ENCODE measurements around the gene EMILIN1. TPM values are rescaled to one million over a fixed set of nuclear protein-coding genes. Genes with fewer than 3 reads are reported as not detected.
A peak's percentile ranks its signal among the peaks of the same experiment; 100 is the strongest.

The EMILIN1 gene
- 81.3 and 153 TPM in 2 replicates for total RNA-seq (ENCODE audit: low replicate concordance)

DNA sequence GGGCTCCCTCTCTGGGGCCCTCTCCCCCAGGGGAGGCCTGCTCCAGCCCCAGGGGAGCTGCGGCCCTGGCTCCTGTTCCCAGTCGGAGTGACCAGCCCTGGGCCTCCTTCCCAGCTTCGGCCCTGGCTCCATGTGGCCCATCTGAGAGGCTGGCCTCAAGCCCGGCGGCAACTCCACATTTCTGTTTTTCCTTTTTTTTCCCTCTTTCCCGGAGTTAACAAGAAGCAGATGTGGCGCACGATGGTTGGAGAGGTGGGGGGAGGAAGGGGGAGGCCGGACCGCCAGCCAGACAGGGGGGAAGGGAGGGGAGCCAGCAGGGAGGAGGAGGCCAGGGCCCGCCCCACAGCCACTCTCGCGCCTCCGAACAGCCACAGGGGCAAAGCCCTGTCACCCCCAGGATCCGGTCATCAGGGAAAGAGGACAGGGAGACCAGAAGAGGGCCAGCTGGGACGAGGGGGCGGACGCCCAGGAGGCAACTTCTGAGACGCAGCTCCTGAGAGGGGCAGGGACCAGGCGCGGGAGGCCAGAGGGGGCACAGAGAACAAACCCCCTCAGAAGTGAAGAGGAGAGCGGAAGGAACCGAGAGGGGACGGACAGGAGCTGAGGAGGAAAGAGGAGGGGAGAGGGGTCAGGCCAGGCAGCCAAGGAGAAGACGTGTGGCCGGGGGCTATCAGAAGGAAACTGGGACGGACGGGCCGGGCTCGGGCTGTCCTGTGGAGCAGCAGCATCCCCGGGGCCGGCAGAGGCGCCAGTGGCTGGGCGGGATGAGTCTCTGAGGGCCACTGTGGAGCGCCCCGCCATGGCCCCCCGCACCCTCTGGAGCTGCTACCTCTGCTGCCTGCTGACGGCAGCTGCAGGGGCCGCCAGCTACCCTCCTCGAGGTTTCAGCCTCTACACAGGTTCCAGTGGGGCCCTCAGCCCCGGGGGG lies at the start of gene EMILIN1:
Gene EMILIN1, plus strand, starts transcription at position 349 of the 928 bp plus-strand sequence. Its CDS starts 451 bp downstream, at position 800.
- DNase-seq (ENCODE audit: low read depth): peak; percentile 97
- H3K4me3 ChIP-seq (ENCODE audit: low read depth, low read length): peak within 1 kb of the TSS; percentile 94
- peak; percentile 30 for TF ChIP-seq CTCF (IDR thresholded peaks at IDR 0.05; ENCODE audit: insufficient read depth, low read length)

- no peak for DNase-seq (ENCODE audit: low read depth)
- no peak overlapping the region for H3K4me3 ChIP-seq (ENCODE audit: low read depth, low read length)
- TF ChIP-seq CTCF (IDR thresholded peaks at IDR 0.05; ENCODE audit: insufficient read depth, low read length): no peak
These were observed 49.4 kb upstream of the EMILIN1 start for GRCh38 chr2:27029051-27029450.

DNA sequence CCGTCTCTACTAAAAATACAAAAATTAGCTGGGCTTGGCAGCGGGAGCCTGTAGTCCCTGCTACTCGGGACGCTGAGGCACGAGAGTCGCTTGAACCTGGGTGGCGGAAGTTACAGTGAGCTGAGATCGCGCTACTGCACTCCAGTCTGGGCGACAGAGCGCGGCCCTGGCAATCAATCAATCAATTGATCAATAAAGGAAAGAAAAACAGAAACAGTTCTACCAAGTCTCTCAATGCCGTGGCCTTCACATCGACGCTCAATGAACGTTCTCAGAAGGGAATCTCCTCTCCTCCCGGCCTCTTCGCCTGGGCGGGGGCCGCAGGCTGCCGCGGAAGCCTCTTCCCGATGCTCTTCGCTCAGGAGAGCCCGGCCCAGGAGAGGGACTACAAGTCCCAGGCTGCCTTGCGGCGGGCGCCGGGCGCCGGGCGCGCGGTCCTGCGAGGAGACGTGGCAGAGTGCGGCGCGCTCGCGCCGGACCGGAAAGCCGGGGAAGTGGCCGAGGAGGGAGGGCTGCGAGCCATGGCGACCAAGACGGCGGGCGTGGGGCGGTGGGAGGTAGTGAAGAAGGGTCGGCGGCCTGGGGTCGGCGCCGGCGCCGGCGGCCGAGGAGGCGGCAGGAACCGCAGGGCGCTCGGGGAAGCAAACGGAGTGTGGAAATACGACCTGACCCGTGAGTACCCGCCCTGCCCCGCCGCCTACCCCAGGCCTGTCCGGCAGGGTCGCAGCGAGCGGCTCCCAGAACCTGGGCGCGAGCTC lies 45.7 kb upstream of the EMILIN1 start, which contains the start of gene TMEM214:
Gene TMEM214, plus strand, starts transcription at position 471 of the 758 bp plus-strand sequence. Its CDS starts 51 bp downstream, at position 522.
- TF ChIP-seq CTCF (IDR thresholded peaks at IDR 0.05; ENCODE audit: insufficient read depth, low read length): peak; percentile 27

GRCh38 chr2:27033253-27033852 lies 45.1 kb upstream of the EMILIN1 start:
- no peak for DNase-seq (ENCODE audit: low read depth)
- H3K4me3 ChIP-seq (ENCODE audit: low read depth, low read length): peak overlapping the region; percentile 74
- no peak for TF ChIP-seq CTCF (IDR thresholded peaks at IDR 0.05; ENCODE audit: insufficient read depth, low read length)

More for the DNA sequence above, 45.7 kb upstream of the EMILIN1 start, which contains the start of gene TMEM214:
- peak; percentile 86 for DNase-seq (ENCODE audit: low read depth)
- H3K4me3 ChIP-seq (ENCODE audit: low read depth, low read length): peak within 1 kb of the TSS; percentile 74

GRCh38 chr2:27038012-27038411 lies 40.4 kb upstream of the EMILIN1 start:
- DNase-seq (ENCODE audit: low read depth): no peak
- H3K4me3 ChIP-seq (ENCODE audit: low read depth, low read length): no peak overlapping the region
- no peak for TF ChIP-seq CTCF (IDR thresholded peaks at IDR 0.05; ENCODE audit: insufficient read depth, low read length)

DNA sequence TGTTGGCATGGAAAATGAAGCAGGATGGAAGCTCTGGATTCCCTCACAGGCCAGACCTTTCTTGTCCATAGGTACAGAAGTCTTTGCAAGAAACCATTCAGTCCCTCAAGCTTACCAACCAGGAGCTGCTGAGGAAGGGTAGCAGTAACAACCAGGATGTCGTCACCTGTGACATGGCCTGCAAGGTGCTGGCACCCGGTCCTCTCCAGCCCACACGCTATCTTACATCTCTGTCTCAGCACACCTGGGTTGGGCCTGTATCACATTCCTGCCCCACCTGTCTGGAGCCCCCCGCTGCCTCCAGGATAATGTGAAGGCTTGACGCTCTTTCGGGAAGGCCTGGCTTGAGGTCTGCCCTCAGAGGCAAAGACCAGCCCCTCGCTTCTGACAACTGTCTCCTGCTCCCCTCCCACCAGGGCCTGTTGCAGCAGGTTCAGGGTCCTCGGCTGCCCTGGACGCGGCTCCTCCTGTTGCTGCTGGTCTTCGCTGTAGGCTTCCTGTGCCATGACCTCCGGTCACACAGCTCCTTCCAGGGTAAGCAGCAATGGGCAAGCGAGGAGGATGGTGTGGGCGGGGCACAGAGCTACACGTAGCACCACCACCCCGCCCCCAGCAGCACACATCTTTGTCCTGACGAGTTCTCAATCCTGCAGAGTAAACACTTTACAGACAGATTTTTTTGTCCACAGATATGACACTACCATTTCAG lies 39.6 kb upstream of the EMILIN1 start:
- no peak for DNase-seq (ENCODE audit: low read depth)
- TF ChIP-seq CTCF (IDR thresholded peaks at IDR 0.05; ENCODE audit: insufficient read depth, low read length): no peak
- no peak overlapping the region for H3K4me3 ChIP-seq (ENCODE audit: low read depth, low read length)

Measured in fibroblast of the aortic adventitia (primary cell).